CD4-positive, alpha-beta T cell (primary cell): ENCODE results near the gene PRR15. TPM values are rescaled to one million over a fixed set of nuclear protein-coding genes. Genes with fewer than 3 reads are reported as not detected.

ENCODE experiments used
- ATAC-seq: fragments of 200-7000 bp; cut with Tn5 transposase; one replicate; pipeline ENCODE4 v1.10.0; 2022; ENCODE audit warnings: mild to moderate bottlenecking; ENCODE audit not compliant: poor library complexity
- CTCF ChIA-PET: fragments of 350-600 bp; sonication (Branson Sonifier 250); formaldehyde crosslinking; loops from one replicate; lab custom pipeline; 2021; ENCODE audit warnings: antibody characterized with exemption, inconsistent platforms; lab: Charles Lee
- POLR2A ChIA-PET: fragments of 350-600 bp; sonication (Branson Sonifier 250); formaldehyde crosslinking; loops from one replicate; lab custom pipeline; 2021; ENCODE audit warnings: antibody characterized with exemption, inconsistent platforms; lab: Charles Lee
- DNase-seq, 14 experiments: peaks; one replicate each; pipeline ENCODE4 v3.0.0-alpha.2; 2013 to 2020; ENCODE audit warnings: mixed read lengths in 2 of 14
- H3K27ac ChIP-seq, 2 donors: one replicate each; pipeline versions ENCODE4 v1.5.1 to v1.7.0; 2013; ENCODE audit warnings: low read length in 2 of 2, low read depth in 1 of 2, mild to moderate bottlenecking in 1 of 2
- H3K27me3 ChIP-seq, 2 experiments: 1 replicate in 1 of 2; 2 replicates in 1 of 2; pipeline versions ENCODE4 v1.6.1 to v1.7.0; 2013; ENCODE audit warnings: low read length in 2 of 2, control low read depth in 1 of 2, mild to moderate bottlenecking in 1 of 2, moderate library complexity in 1 of 2; ENCODE audit not compliant: insufficient read depth in 2 of 2, control insufficient read depth in 1 of 2
- H3K36me3 ChIP-seq: one replicate; pipeline ENCODE4 v1.6.1; 2013; ENCODE audit warnings: low read length, control low read depth; ENCODE audit not compliant: insufficient read depth
- H3K4me1 ChIP-seq: one replicate; pipeline ENCODE4 v1.6.1; 2013; ENCODE audit warnings: low read length, control low read depth; ENCODE audit not compliant: insufficient read depth
- H3K4me3 ChIP-seq: one replicate; pipeline ENCODE4 v1.5.1; 2013; ENCODE audit warnings: mild to moderate bottlenecking, low read length, moderate library complexity
- H3K9me3 ChIP-seq, 2 experiments: 1 replicate in 1 of 2; 2 replicates in 1 of 2; pipeline versions ENCODE4 v1.6.1 to v1.7.0; 2013; ENCODE audit warnings: low read length in 2 of 2, mild to moderate bottlenecking in 2 of 2, control low read depth in 1 of 2, moderate library complexity in 1 of 2; ENCODE audit not compliant: control insufficient read depth in 1 of 2, insufficient read depth in 1 of 2
- H3K27ac Mint-ChIP-seq: one replicate; pipeline ENCODE4 v1.8.0; 2020; ENCODE audit warnings: mixed read lengths
- H3K27me3 Mint-ChIP-seq: one replicate; pipeline ENCODE4 v1.8.0; 2021; ENCODE audit warnings: mixed read lengths
- H3K36me3 Mint-ChIP-seq: one replicate; pipeline ENCODE4 v1.8.0; 2021; ENCODE audit warnings: low read depth, mixed read lengths
- H3K4me1 Mint-ChIP-seq: one replicate; pipeline ENCODE4 v1.8.0; 2021; ENCODE audit warnings: low read depth, mixed read lengths
- H3K4me3 Mint-ChIP-seq: one replicate; pipeline ENCODE4 v1.8.0; 2020; ENCODE audit warnings: mild to moderate bottlenecking, mixed read lengths
- H3K9me3 Mint-ChIP-seq: one replicate; pipeline ENCODE4 v1.8.0; 2020; ENCODE audit warnings: mixed read lengths
- CTCF ChIP-seq: fragments of 200-600 bp; IDR thresholded peaks from one replicate; pipeline ENCODE4 v1.8.0; 2022; ENCODE audit warnings: antibody characterized with exemption, mild to moderate bottlenecking
- intact Hi-C, 2 experiments: fragments of 100-400 bp; cut with DNase I in 1 of 2; cut with micrococcal nuclease in 1 of 2; formaldehyde crosslinking; loops; one replicate each; pipeline versions ENCODE4 v1.15.1 to v1.9.0; 2023 to 2025; cut with DNase I, micrococcal nuclease
- total RNA-seq, 174 experiments: library from RNA in 2 of 174; stranded (reverse) in 2 of 174; gene quantifications; one replicate each; pipeline ENCODE4 v1.2.3 and lab custom pipeline; 2021 to 2026

PRR15 gene
- total RNA-seq, 2 experiments from 2014 or later = not detected

- intact Hi-C loops = no loop called here
- peak overlapping the region; percentile 16 for H3K4me3 ChIP-seq
These were observed 1.0 kb downstream of the PRR15 start for GRCh38 chr7:29564496-29565223.

DNA sequence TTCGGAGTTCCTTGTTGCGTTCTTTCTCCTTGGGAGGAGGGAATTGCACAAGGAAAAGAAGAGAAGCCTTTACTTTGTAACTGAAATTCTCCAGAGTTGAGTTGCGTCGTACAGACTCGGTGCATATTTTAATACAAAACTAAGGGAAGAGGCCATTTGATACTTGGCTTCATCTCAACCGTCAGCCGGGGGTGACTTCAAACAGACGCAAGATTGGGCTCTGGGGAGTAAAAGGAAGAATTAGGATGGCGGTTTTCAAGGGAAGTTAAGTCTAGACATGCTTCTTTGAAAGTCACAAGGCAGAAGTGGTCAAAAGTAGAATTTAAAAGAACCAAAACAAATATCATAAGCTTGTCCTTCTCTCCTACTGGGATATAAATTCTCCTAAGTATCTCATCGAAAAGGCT is 1.6 kb downstream of the PRR15 start:
- Mint-ChIP-seq H3K4me3 (peak overlapping the region; percentile 66), H3K4me1 (peaks cover 16% of the 10 kb centered on the region), H3K27ac (no peak overlapping the region), H3K36me3 (no peaks in the 10 kb centered on the region), H3K27me3 (peaks cover 76% of the 10 kb centered on the region), H3K9me3 (no peaks in the 10 kb centered on the region)
- DNase-seq (no peak), ATAC-seq (no peak)
- intact Hi-C loops = no loop called here
- TF ChIP-seq CTCF = no peak
- Histone ChIP-seq H3K9me3 (peaks cover 0 to 32% of the 10 kb centered on the region in 2 experiments), H3K4me3 (peak overlapping the region; percentile 16), H3K4me1 (peaks cover 21% of the 10 kb centered on the region), H3K36me3 (no peaks in the 10 kb centered on the region), H3K27me3 (peaks cover 49 to 53% of the 10 kb centered on the region in 2 experiments), H3K27ac (no peak overlapping the region)
- POLR2A ChIA-PET = no interaction called here
- CTCF ChIA-PET = no interaction called here

More at GRCh38 chr7:29564496-29565223, 1.0 kb downstream of the PRR15 start:
- ATAC-seq = no peak
- H3K27me3 ChIP-seq = peaks cover 49 to 53% of the 10 kb centered on the region in 2 experiments
- no peak for DNase-seq
- H3K27ac ChIP-seq = no peak overlapping the region
- H3K36me3 ChIP-seq = no peaks in the 10 kb centered on the region
- peaks cover 21% of the 10 kb centered on the region for H3K4me1 ChIP-seq
- no peaks in the 10 kb centered on the region for H3K9me3 Mint-ChIP-seq
- H3K4me1 Mint-ChIP-seq = peaks cover 16% of the 10 kb centered on the region
- H3K27ac Mint-ChIP-seq = no peak overlapping the region
- H3K27me3 Mint-ChIP-seq = peaks cover 76% of the 10 kb centered on the region
- H3K4me3 Mint-ChIP-seq = peak overlapping the region; percentile 77
- POLR2A ChIA-PET = no interaction called here
- H3K36me3 Mint-ChIP-seq = no peaks in the 10 kb centered on the region
- CTCF ChIA-PET = no interaction called here
- TF ChIP-seq CTCF = no peak
- H3K9me3 ChIP-seq = peaks cover 0 to 32% of the 10 kb centered on the region in 2 experiments

DNA sequence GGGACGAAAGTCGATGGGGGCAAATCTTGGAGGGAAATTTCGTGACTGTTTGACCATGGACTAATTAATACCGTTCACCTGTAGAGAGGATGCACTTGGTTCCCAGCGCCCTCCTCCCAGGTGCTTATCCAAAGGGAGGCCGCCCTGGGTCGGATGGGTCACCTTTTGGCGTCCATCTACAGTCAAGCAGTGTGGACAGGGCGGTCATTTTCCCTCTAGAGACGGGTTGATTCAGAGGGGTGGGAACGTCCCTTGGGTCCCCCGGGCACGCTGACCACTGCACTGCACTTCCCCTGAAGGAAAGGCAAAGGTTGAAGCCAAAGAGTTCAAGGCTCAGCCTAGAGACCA is 2.0 kb downstream of the PRR15 start:
- Histone ChIP-seq H3K27ac (no peak overlapping the region), H3K9me3 (peaks cover 0 to 32% of the 10 kb centered on the region in 2 experiments), H3K27me3 (peaks cover 49 to 53% of the 10 kb centered on the region in 2 experiments), H3K4me1 (peaks cover 21% of the 10 kb centered on the region), H3K4me3 (no peak overlapping the region), H3K36me3 (no peaks in the 10 kb centered on the region)
- Mint-ChIP-seq H3K4me3 (no peak overlapping the region), H3K36me3 (no peaks in the 10 kb centered on the region), H3K27ac (no peak overlapping the region), H3K27me3 (peaks cover 76% of the 10 kb centered on the region), H3K9me3 (no peaks in the 10 kb centered on the region), H3K4me1 (peaks cover 16% of the 10 kb centered on the region)
- POLR2A ChIA-PET = no interaction called here
- intact Hi-C loops = no loop called here
- CTCF ChIA-PET = no interaction called here
- TF ChIP-seq CTCF = no peak
- ATAC-seq (no peak), DNase-seq (no peak)
